Measurements from ENCODE around the gene WDR54.

WDR54 gene

GRCh38 chr2:74407682-74408081 is 13.8 kb upstream of the WDR54 start:
- no peak overlapping the region for H3K27ac ChIP-seq (ENCODE audit: low read depth, low read length)
- H3K27me3 ChIP-seq (ENCODE audit: insufficient read depth, low read length): no peaks in the 10 kb centered on the region
- no peaks in the 10 kb centered on the region for H3K36me3 ChIP-seq (ENCODE audit: insufficient read depth, low read length)
- H3K9ac ChIP-seq (ENCODE audit: low read depth, low read length): no peak overlapping the region
- H3K4me3 ChIP-seq (ENCODE audit: low read length): no peak overlapping the region
- 88% methylated on average over 5 of the region's 5 CpGs for WGBS
- no peaks in the 10 kb centered on the region for H3K4me1 ChIP-seq (ENCODE audit: insufficient read depth, low read length)
- H3K9me3 ChIP-seq (ENCODE audit: insufficient read depth, low read depth, low read length): no peaks in the 10 kb centered on the region

GRCh38 chr2:74413001-74413698 is 8.4 kb upstream of the WDR54 start:
- Histone ChIP-seq H3K9ac (ENCODE audit: low read depth, low read length) (no peak overlapping the region), H3K9me3 (ENCODE audit: insufficient read depth, low read depth, low read length) (no peaks in the 10 kb centered on the region), H3K27ac (ENCODE audit: low read depth, low read length) (no peak overlapping the region), H3K4me3 (ENCODE audit: low read length) (no peak overlapping the region), H3K27me3 (ENCODE audit: insufficient read depth, low read length) (peaks cover 6% of the 10 kb centered on the region), H3K4me1 (ENCODE audit: insufficient read depth, low read length) (no peaks in the 10 kb centered on the region), H3K36me3 (ENCODE audit: insufficient read depth, low read length) (no peaks in the 10 kb centered on the region)
- WGBS: 92% methylated on average over 8 of the region's 8 CpGs

GRCh38 chr2:74414441-74414840 is 7.1 kb upstream of the WDR54 start:
- Histone ChIP-seq H3K4me3 (ENCODE audit: low read length) (peak overlapping the region; percentile 35; the same call in 1 of the 2 replicates), H3K9ac (ENCODE audit: low read depth, low read length) (no peak overlapping the region)
- WGBS: 95% methylated on average over 19 of the region's 19 CpGs

GRCh38 chr2:74414881-74415761 is 6.4 kb upstream of the WDR54 start:
- no peaks in the 10 kb centered on the region for H3K4me1 ChIP-seq (ENCODE audit: insufficient read depth, low read length)
- peaks cover 6% of the 10 kb centered on the region for H3K27me3 ChIP-seq (ENCODE audit: insufficient read depth, low read length)
- H3K36me3 ChIP-seq (ENCODE audit: insufficient read depth, low read length): no peaks in the 10 kb centered on the region
- no peaks in the 10 kb centered on the region for H3K9me3 ChIP-seq (ENCODE audit: insufficient read depth, low read depth, low read length)
- no peak overlapping the region for H3K9ac ChIP-seq (ENCODE audit: low read depth, low read length)
- H3K4me3 ChIP-seq (ENCODE audit: low read length): peak overlapping the region; percentile 35
- H3K27ac ChIP-seq (ENCODE audit: low read depth, low read length): no peak overlapping the region
- WGBS: 93% methylated on average over 66 of the region's 66 CpGs

More at GRCh38 chr2:74414441-74414840, 7.1 kb upstream of the WDR54 start:
- peaks cover 6% of the 10 kb centered on the region for H3K27me3 ChIP-seq (ENCODE audit: insufficient read depth, low read length)
- H3K27ac ChIP-seq (ENCODE audit: low read depth, low read length): no peak overlapping the region
- H3K36me3 ChIP-seq (ENCODE audit: insufficient read depth, low read length): no peaks in the 10 kb centered on the region
- H3K9me3 ChIP-seq (ENCODE audit: insufficient read depth, low read depth, low read length): no peaks in the 10 kb centered on the region
- H3K4me1 ChIP-seq (ENCODE audit: insufficient read depth, low read length): no peaks in the 10 kb centered on the region

- WGBS: 88% methylated on average over 35 of the region's 35 CpGs
- Histone ChIP-seq H3K4me1 (ENCODE audit: insufficient read depth, low read length) (no peaks in the 10 kb centered on the region), H3K36me3 (ENCODE audit: insufficient read depth, low read length) (no peaks in the 10 kb centered on the region), H3K27me3 (ENCODE audit: insufficient read depth, low read length) (peaks cover 11% of the 10 kb centered on the region), H3K4me3 (ENCODE audit: low read length) (peak overlapping the region; percentile 35; the same call in 1 of the 2 replicates), H3K27ac (ENCODE audit: low read depth, low read length) (no peak overlapping the region), H3K9me3 (ENCODE audit: insufficient read depth, low read depth, low read length) (no peaks in the 10 kb centered on the region), H3K9ac (ENCODE audit: low read depth, low read length) (no peak overlapping the region)
These were observed 5.7 kb upstream of the WDR54 start for GRCh38 chr2:74415762-74416395.

- WGBS: 80% methylated on average over 3 of the region's 3 CpGs
These were observed 4.8 kb upstream of the WDR54 start for GRCh38 chr2:74416778-74417177.

GRCh38 chr2:74417197-74417596 is 4.3 kb upstream of the WDR54 start:
- Histone ChIP-seq H3K9ac (ENCODE audit: low read depth, low read length) (no peak overlapping the region), H3K36me3 (ENCODE audit: insufficient read depth, low read length) (no peaks in the 10 kb centered on the region), H3K27me3 (ENCODE audit: insufficient read depth, low read length) (peaks cover 11% of the 10 kb centered on the region), H3K9me3 (ENCODE audit: insufficient read depth, low read depth, low read length) (no peaks in the 10 kb centered on the region), H3K27ac (ENCODE audit: low read depth, low read length) (no peak overlapping the region), H3K4me3 (ENCODE audit: low read length) (no peak overlapping the region), H3K4me1 (ENCODE audit: insufficient read depth, low read length) (no peaks in the 10 kb centered on the region)
- 79% methylated on average over 3 of the region's 3 CpGs for WGBS

More at GRCh38 chr2:74416778-74417177, 4.8 kb upstream of the WDR54 start:
- H3K27ac ChIP-seq (ENCODE audit: low read depth, low read length): no peak overlapping the region
- peaks cover 11% of the 10 kb centered on the region for H3K27me3 ChIP-seq (ENCODE audit: insufficient read depth, low read length)
- no peaks in the 10 kb centered on the region for H3K9me3 ChIP-seq (ENCODE audit: insufficient read depth, low read depth, low read length)
- H3K9ac ChIP-seq (ENCODE audit: low read depth, low read length): no peak overlapping the region
- H3K4me3 ChIP-seq (ENCODE audit: low read length): no peak overlapping the region
- no peaks in the 10 kb centered on the region for H3K36me3 ChIP-seq (ENCODE audit: insufficient read depth, low read length)
- no peaks in the 10 kb centered on the region for H3K4me1 ChIP-seq (ENCODE audit: insufficient read depth, low read length)

GRCh38 chr2:74417763-74418162 is 3.8 kb upstream of the WDR54 start:
- Histone ChIP-seq H3K4me1 (ENCODE audit: insufficient read depth, low read length) (no peaks in the 10 kb centered on the region), H3K4me3 (ENCODE audit: low read length) (no peak overlapping the region), H3K9me3 (ENCODE audit: insufficient read depth, low read depth, low read length) (no peaks in the 10 kb centered on the region), H3K27ac (ENCODE audit: low read depth, low read length) (no peak overlapping the region), H3K27me3 (ENCODE audit: insufficient read depth, low read length) (peaks cover 11% of the 10 kb centered on the region), H3K9ac (ENCODE audit: low read depth, low read length) (no peak overlapping the region), H3K36me3 (ENCODE audit: insufficient read depth, low read length) (no peaks in the 10 kb centered on the region)
- WGBS: 87% methylated on average over 4 of the region's 6 CpGs

GRCh38 chr2:74418312-74418711 is 3.2 kb upstream of the WDR54 start:
- 94% methylated on average over 27 of the region's 27 CpGs for WGBS

GRCh38 chr2:74419345-74419744 is 2.2 kb upstream of the WDR54 start:
- no CpG with 5 or more reads among the region's 1 CpG for WGBS
- H3K27me3 ChIP-seq (ENCODE audit: insufficient read depth, low read length): peaks cover 5% of the 10 kb centered on the region
- no peaks in the 10 kb centered on the region for H3K36me3 ChIP-seq (ENCODE audit: insufficient read depth, low read length)
- H3K27ac ChIP-seq (ENCODE audit: low read depth, low read length): no peak overlapping the region
- no peaks in the 10 kb centered on the region for H3K4me1 ChIP-seq (ENCODE audit: insufficient read depth, low read length)
- H3K4me3 ChIP-seq (ENCODE audit: low read length): no peak overlapping the region
- H3K9ac ChIP-seq (ENCODE audit: low read depth, low read length): no peak overlapping the region
- no peaks in the 10 kb centered on the region for H3K9me3 ChIP-seq (ENCODE audit: insufficient read depth, low read depth, low read length)

More at GRCh38 chr2:74418312-74418711, 3.2 kb upstream of the WDR54 start:
- Histone ChIP-seq H3K27ac (ENCODE audit: low read depth, low read length) (no peak overlapping the region), H3K4me3 (ENCODE audit: low read length) (no peak overlapping the region), H3K4me1 (ENCODE audit: insufficient read depth, low read length) (no peaks in the 10 kb centered on the region), H3K9me3 (ENCODE audit: insufficient read depth, low read depth, low read length) (no peaks in the 10 kb centered on the region), H3K9ac (ENCODE audit: low read depth, low read length) (no peak overlapping the region), H3K36me3 (ENCODE audit: insufficient read depth, low read length) (no peaks in the 10 kb centered on the region), H3K27me3 (ENCODE audit: insufficient read depth, low read length) (peaks cover 11% of the 10 kb centered on the region)

- H3K27me3 ChIP-seq (ENCODE audit: insufficient read depth, low read length): peaks cover 5% of the 10 kb centered on the region
- H3K36me3 ChIP-seq (ENCODE audit: insufficient read depth, low read length): peaks cover 6% of the 10 kb centered on the region
- no peaks in the 10 kb centered on the region for H3K4me1 ChIP-seq (ENCODE audit: insufficient read depth, low read length)
- no peak overlapping the region for H3K4me3 ChIP-seq (ENCODE audit: low read length)
- 100% methylated on average over 1 of the region's 2 CpGs for WGBS
- H3K9me3 ChIP-seq (ENCODE audit: insufficient read depth, low read depth, low read length): no peaks in the 10 kb centered on the region
- H3K27ac ChIP-seq (ENCODE audit: low read depth, low read length): no peak overlapping the region
- H3K9ac ChIP-seq (ENCODE audit: low read depth, low read length): no peak overlapping the region
These were observed 1.5 kb upstream of the WDR54 start for GRCh38 chr2:74420006-74420405.
